ENCODE measurements around the gene DHCR24. TPM values are rescaled to one million over a fixed set of nuclear protein-coding genes. Genes with fewer than 3 reads are reported as not detected.

Gene DHCR24
- total RNA-seq, 1 donor from 2014 or later = 47.3 TPM

DNA sequence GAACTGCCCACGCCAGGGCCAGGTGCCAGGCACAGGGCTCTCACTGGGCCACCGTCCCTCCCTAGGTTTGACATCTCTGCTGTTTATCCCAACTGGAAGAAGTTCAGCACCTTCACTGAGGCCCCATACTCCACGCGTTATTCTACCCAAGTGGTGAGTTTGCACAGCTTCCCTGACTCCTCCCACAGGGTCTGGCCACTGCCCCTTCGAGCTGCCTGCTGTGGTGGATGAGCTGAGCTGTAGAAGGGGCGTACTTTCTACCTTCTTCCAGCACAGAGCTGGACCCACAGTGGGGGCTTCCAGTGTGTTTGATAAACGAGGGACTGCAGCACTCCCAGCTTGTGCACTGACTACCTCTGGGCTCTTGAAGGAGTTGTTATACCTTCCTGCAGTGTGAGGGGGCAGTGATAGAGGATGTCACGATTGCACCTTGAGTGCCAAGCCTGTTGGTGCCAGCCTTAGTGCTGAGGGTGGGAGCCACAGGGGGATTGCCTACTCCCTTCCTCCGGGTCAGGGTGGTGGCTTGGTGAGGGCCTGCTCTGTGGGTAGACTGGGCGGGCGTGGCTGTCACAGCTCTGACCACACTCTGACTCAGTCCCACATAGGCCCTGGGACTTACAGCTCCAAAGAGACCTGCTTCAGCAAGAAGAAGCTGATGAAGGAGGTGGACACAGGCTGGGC lies 79.9 kb downstream of the DHCR24 start:
- FAIRE-seq (no peak), DNase-seq (ENCODE audit: low spot score in 2 of 2) (no peak)

DNA sequence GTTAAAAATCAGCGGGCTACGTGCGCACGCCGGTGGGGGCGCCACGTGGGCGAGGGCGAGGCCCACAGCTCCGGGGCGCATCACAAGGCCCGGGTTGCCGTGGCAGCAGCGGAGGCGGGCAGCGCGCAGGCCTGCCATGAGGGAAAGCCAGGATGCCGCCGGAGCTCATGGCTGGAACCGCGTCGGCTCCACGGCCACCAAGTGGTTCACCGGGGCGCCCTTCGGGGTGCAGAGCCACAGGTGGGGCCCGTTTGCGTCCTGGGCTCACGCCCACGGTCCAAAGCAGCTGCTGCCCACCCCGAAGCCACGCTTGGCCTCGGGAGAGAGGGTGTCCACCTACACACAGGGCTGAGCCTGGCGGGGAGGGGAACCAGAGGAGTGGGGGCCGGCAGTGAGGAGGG lies 81.0 kb downstream of the DHCR24 start:
- FAIRE-seq (no peak), DNase-seq (ENCODE audit: low spot score in 2 of 2) (no peak)

DNA sequence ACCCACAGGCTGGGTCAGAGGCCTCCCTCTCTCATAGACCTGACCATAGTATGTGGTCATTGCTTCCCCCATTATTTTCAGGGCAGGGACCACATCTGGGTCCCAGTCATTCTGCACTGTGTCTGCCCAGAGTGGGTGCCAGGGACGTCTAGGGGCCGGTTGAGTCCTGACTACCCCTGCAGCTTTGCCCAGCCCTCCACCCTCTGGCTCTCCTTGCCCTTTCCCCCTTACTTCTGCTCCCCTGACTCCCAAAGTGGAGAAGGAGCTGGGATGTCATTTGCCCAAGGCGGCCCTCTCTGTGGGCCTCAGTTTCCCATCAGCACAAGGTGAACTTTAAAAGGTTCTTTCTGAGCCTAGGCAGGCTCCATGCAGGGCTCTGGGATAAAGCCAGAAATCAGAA lies 81.5 kb downstream of the DHCR24 start:
- FAIRE-seq = no peak

DNA sequence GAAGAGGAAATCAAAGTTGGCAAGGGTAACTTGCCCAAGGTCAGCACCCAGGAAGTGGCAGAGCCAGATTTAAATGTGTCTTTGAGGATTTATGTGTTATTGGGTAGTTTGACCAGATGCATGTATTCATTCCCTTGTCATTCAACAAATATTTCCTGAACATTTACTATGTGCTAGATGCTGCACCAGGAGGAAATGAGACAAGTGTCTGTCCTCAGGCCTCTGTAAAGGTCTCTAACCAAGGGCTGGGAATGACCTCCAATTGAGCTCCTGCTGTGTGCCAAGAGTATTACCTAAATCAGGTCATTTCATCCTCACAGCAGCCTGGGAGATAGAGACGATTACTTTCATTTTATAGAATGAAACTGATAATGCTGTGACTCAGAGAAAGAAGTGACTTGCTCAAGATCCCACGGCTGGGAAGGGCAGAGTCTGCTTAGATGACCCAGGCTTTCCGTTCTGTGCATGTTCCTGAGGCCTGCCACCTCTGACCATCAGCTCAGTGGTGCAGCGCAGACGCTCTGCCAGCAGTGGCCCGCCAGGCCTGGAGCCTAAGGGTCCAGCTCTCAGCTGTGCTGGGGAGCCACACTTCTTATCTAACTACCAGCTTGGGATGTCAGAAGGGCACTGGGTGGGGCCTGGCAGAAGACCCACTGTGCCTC lies 82.4 kb downstream of the DHCR24 start:
- FAIRE-seq (no peak), DNase-seq (ENCODE audit: low spot score in 2 of 2) (no peak)

More for the DNA sequence above, 81.5 kb downstream of the DHCR24 start:
- no peak for DNase-seq (ENCODE audit: low spot score in 2 of 2)

DNA sequence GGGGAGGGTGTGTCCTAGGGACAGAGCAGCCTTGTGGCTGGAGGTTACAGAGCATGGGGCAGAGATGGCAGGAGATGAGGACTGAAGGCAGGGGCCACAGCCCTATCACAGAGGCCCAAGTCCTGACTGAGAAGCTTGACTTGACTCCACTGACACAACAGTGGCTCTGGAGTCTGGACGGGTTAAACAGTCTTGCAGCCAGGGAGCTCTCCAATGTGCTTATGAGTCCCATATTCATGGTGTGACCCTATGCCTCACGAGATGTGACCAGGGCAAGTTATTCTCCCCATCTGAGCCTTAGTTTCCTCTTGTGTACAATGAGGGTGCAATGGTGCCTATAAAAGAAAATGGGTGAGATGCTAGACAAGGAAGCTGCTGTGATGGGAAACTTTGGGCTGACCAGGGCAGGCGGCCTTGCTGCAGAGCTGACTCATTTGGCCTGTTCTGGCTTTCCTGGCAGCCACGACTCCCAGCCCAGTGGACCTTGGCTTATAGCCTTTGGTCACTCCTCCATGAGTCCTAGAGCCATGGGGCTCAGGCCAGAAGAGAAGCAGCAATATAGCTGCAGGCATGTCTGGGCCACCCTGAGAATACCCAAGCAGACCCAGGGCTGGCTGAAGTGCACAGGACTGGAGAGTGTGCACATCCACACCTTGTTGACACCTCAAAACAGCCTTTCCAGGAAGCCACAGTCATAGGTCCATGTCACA lies 83.1 kb downstream of the DHCR24 start:
- FAIRE-seq (no peak), DNase-seq (ENCODE audit: low spot score in 2 of 2) (no peak)

DNA sequence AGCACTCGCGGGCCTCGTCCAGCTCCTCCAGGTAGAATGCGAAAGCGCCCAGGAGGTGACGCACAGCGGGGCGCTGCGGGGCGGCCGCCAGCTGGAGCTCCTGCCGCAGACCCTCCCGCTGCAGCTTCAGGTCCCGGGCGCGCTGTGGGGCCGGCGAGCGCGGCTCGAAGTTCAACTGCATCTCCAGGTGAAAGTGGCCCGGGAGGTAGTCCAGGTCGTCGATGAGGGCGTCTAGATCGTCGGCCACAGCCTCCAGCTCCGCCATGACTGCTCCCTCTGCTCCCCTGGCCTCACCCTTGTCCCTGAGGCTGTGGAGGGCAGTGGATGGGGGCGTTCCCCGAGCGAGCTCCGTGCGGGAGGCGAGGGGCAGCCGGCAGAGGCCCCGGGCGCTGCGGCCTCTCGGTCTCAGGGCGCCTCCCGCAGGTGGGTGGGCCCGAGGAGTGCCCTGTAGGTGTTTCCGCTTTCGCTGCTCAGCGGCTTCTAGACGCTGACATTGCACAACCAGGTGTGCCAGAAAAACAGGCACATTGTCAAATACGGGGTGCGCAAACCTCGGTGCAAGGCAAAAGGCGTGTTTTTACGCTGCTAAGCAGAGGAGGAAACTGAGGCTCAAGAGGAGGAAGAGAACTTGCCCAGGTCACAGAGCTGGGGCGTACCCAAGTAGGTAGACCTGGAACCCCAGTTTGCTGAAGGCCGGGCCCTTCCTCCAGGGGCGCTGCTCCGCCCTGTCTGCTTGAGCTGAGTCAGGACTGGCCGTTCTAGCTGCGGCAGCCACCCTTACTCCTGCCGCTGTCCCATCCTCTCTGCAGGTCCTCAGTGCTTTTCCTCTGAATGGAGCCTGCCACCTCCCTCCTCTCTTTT lies 85.9 kb downstream of the DHCR24 start, which contains the start of gene TTC22:
TTC22 (minus strand) TSS at position 425 of the 861 bp plus-strand sequence; CDS start at position 265, 160 bp downstream.
- FAIRE-seq (no peak), DNase-seq (ENCODE audit: low spot score in 2 of 2) (no peak)

DNA sequence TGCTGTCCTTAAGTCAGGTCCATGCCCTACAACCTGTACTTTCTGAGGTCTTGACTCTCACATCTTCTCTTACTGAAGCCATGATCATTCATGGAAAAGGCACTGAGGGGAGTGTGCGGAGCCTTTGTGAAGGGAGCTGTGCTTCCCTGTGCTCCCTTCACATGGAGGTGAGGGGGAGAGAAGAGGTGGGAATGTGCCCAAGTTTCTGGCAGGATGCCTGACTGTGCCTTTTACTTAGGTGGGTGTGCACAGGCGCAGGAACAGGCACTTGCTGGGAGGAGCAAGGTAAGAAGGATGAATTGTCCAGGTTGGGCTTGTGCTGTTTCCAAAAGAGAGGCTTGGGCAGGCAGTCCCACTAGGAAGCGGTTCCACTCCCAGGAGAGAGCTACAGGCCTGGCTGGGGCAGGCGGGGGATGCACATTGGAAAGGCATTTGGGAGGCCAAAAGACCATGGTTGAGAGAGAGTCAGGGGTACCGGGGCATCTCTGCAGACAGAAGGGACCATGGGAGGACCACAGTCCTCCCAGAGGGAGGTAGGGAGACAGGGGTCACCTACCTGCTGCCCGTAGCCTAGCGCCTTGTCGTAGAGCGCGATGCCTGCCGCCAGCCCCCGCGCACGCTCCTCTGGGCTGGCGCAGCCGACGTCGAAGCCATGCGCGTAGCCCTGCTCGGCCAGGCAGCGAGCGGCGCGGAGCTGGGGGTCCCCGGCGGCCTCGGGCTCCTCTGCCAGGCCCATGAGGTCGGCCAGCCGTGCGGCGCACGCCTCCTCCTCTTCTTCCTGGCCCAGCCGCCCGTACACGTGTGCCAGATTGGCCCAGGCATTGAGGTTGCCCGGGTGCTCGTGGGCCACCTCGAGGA lies 86.7 kb downstream of the DHCR24 start:
- FAIRE-seq (no peak), DNase-seq (ENCODE audit: low spot score in 2 of 2) (no peak)

Other genes starting within 250 kb of the DHCR24 start
- 0.82 TPM for gene MROH7, start 245.4 kb downstream of the DHCR24 start, total RNA-seq
- 20.0 TPM for gene TTC4, start 171.3 kb downstream of the DHCR24 start, total RNA-seq
- 3.3 TPM for gene PARS2, start 122.7 kb downstream of the DHCR24 start, total RNA-seq
- under 0.01 TPM for gene TTC22, start 85.9 kb downstream of the DHCR24 start, total RNA-seq
- gene TMEM61, start 93.4 kb upstream of the DHCR24 start, total RNA-seq = not detected
- gene BSND, start 111.7 kb upstream of the DHCR24 start, total RNA-seq = not detected
- 4.1 TPM for gene PCSK9, start 152.4 kb upstream of the DHCR24 start, total RNA-seq